ENCODE data around the gene TMEM266. TPM values are rescaled to one million over a fixed set of nuclear protein-coding genes. Genes with fewer than 3 reads are reported as not detected.
A peak's percentile ranks its signal among the peaks of the same experiment; 100 is the strongest.

The TMEM266 gene
- polyA plus RNA-seq, 1 donor from 2014 or later, result 0.20 TPM

- Mint-ChIP-seq H3K36me3 (peaks cover 1% of the 10 kb centered on the region), H3K9me3 (no peaks in the 10 kb centered on the region), H3K4me3 (no peak overlapping the region), H3K27ac (peak overlapping the region in 1 of 3 donors; percentile 46), H3K4me1 (peaks cover 9 to 13% (median 12%) of the 10 kb centered on the region in 3 donors), H3K27me3 (peaks cover 40% of the 10 kb centered on the region)
Observed at GRCh38 chr15:76187163-76187562, 127.4 kb downstream of the TMEM266 start.

GRCh38 chr15:76189106-76189505 is 129.3 kb downstream of the TMEM266 start:
- H3K27ac Mint-ChIP-seq, result no peak overlapping the region
- no peaks in the 10 kb centered on the region for H3K9me3 Mint-ChIP-seq
- peaks cover 1% of the 10 kb centered on the region for H3K36me3 Mint-ChIP-seq
- peak overlapping the region in 1 of 4 donors; percentile 63 for H3K4me3 Mint-ChIP-seq
- H3K27me3 Mint-ChIP-seq, result peaks cover 40% of the 10 kb centered on the region
- H3K4me1 Mint-ChIP-seq, result peaks cover 9 to 13% (median 12%) of the 10 kb centered on the region in 3 donors

- Mint-ChIP-seq H3K9me3 (no peaks in the 10 kb centered on the region), H3K27ac (no peak overlapping the region), H3K36me3 (peaks cover 1% of the 10 kb centered on the region), H3K27me3 (peaks cover 39% of the 10 kb centered on the region), H3K4me1 (peaks cover 12 to 15% (median 13%) of the 10 kb centered on the region in 3 donors), H3K4me3 (peak overlapping the region in 2 of 4 donors; percentile 45 to 85)
Observed at GRCh38 chr15:76190070-76190564, 130.3 kb downstream of the TMEM266 start.

GRCh38 chr15:76190751-76191538 is 131.2 kb downstream of the TMEM266 start:
- H3K9me3 Mint-ChIP-seq, result no peaks in the 10 kb centered on the region
- H3K4me1 Mint-ChIP-seq, result peaks cover 12 to 16% (median 13%) of the 10 kb centered on the region in 3 donors
- H3K27me3 Mint-ChIP-seq, result peaks cover 33% of the 10 kb centered on the region
- peak overlapping the region in 2 of 3 donors; percentile 26 to 76 for H3K27ac Mint-ChIP-seq
- peak overlapping the region; percentile 29 to 85 (median 75) for H3K4me3 Mint-ChIP-seq
- H3K36me3 Mint-ChIP-seq, result peaks cover 1% of the 10 kb centered on the region

GRCh38 chr15:76191539-76192244 is 131.9 kb downstream of the TMEM266 start:
- peaks cover 28% of the 10 kb centered on the region for H3K27me3 Mint-ChIP-seq
- H3K4me1 Mint-ChIP-seq, result peaks cover 12 to 21% (median 13%) of the 10 kb centered on the region in 3 donors
- peak overlapping the region in 2 of 4 donors; percentile 75 to 85 for H3K4me3 Mint-ChIP-seq
- H3K9me3 Mint-ChIP-seq, result no peaks in the 10 kb centered on the region
- peaks cover 1% of the 10 kb centered on the region for H3K36me3 Mint-ChIP-seq
- H3K27ac Mint-ChIP-seq, result peak overlapping the region in 2 of 3 donors; percentile 26 to 71

- Mint-ChIP-seq H3K9me3 (no peaks in the 10 kb centered on the region), H3K27me3 (peaks cover 23% of the 10 kb centered on the region), H3K4me3 (peak overlapping the region in 1 of 4 donors; percentile 40), H3K27ac (peak overlapping the region in 1 of 3 donors; percentile 63), H3K36me3 (peaks cover under 1% of the 10 kb centered on the region), H3K4me1 (peaks cover 16 to 32% (median 21%) of the 10 kb centered on the region in 3 donors)
Observed at GRCh38 chr15:76192715-76193114, 132.9 kb downstream of the TMEM266 start.

- H3K27ac Mint-ChIP-seq, result peak overlapping the region in 1 of 3 donors; percentile 18
- peaks cover 18% of the 10 kb centered on the region for H3K27me3 Mint-ChIP-seq
- H3K4me1 Mint-ChIP-seq, result peaks cover 16 to 32% (median 21%) of the 10 kb centered on the region in 3 donors
- no peaks in the 10 kb centered on the region for H3K36me3 Mint-ChIP-seq
- H3K4me3 Mint-ChIP-seq, result no peak overlapping the region
- H3K9me3 Mint-ChIP-seq, result no peaks in the 10 kb centered on the region
Observed at GRCh38 chr15:76193934-76194333, 134.1 kb downstream of the TMEM266 start.

GRCh38 chr15:76195506-76196268 is 135.9 kb downstream of the TMEM266 start:
- Mint-ChIP-seq H3K4me3 (no peak overlapping the region), H3K36me3 (peaks cover 1% of the 10 kb centered on the region), H3K9me3 (no peaks in the 10 kb centered on the region), H3K27me3 (peaks cover 9% of the 10 kb centered on the region), H3K4me1 (peaks cover 11 to 31% (median 14%) of the 10 kb centered on the region in 3 donors), H3K27ac (no peak overlapping the region)

- Mint-ChIP-seq H3K27me3 (peaks cover 1% of the 10 kb centered on the region), H3K36me3 (peaks cover 1% of the 10 kb centered on the region), H3K9me3 (no peaks in the 10 kb centered on the region), H3K4me3 (no peak overlapping the region), H3K27ac (peak overlapping the region in 1 of 3 donors; percentile 53), H3K4me1 (peaks cover 4 to 23% (median 8%) of the 10 kb centered on the region in 3 donors)
Observed at GRCh38 chr15:76196269-76197231, 136.8 kb downstream of the TMEM266 start.

- Mint-ChIP-seq H3K9me3 (no peaks in the 10 kb centered on the region), H3K4me3 (peak overlapping the region in 1 of 4 donors; percentile 37), H3K36me3 (peaks cover 1% of the 10 kb centered on the region), H3K27me3 (no peaks in the 10 kb centered on the region), H3K27ac (peak overlapping the region in 1 of 3 donors; percentile 53), H3K4me1 (peaks cover 4 to 23% (median 9%) of the 10 kb centered on the region in 3 donors)
Observed at GRCh38 chr15:76197703-76198455, 138.1 kb downstream of the TMEM266 start.

GRCh38 chr15:76198456-76199105 is 138.8 kb downstream of the TMEM266 start:
- H3K36me3 Mint-ChIP-seq, result peaks cover 1% of the 10 kb centered on the region
- H3K9me3 Mint-ChIP-seq, result no peaks in the 10 kb centered on the region
- no peak overlapping the region for H3K4me3 Mint-ChIP-seq
- peak overlapping the region in 1 of 3 donors; percentile 20 for H3K27ac Mint-ChIP-seq
- no peaks in the 10 kb centered on the region for H3K27me3 Mint-ChIP-seq
- peaks cover 4 to 23% (median 9%) of the 10 kb centered on the region in 3 donors for H3K4me1 Mint-ChIP-seq

- H3K4me3 Mint-ChIP-seq, result peak overlapping the region in 1 of 4 donors; percentile 28
- peak overlapping the region in 1 of 3 donors; percentile 20 for H3K27ac Mint-ChIP-seq
- H3K9me3 Mint-ChIP-seq, result no peaks in the 10 kb centered on the region
- peaks cover 4 to 23% (median 9%) of the 10 kb centered on the region in 3 donors for H3K4me1 Mint-ChIP-seq
- H3K27me3 Mint-ChIP-seq, result no peaks in the 10 kb centered on the region
- peaks cover 1% of the 10 kb centered on the region for H3K36me3 Mint-ChIP-seq
Observed at GRCh38 chr15:76199106-76200082, 139.6 kb downstream of the TMEM266 start.

Measured in IgD-negative memory B cell (primary cell).